Vagina (tissue), 2 donors: Measurements from ENCODE around the gene CCNT2.

Experiments used
- CTCF ChIP-seq, 3 experiments: fragments of 450-650 bp in 2 of 3; fragments of 200-600 bp in 1 of 3; sonication (generic) in 1 of 3; IDR thresholded peaks; one replicate each; pipeline ENCODE4 v1.5.1; 2017 to 2019; ENCODE audit warnings: antibody characterized with exemption in 3 of 3, mild to moderate bottlenecking in 2 of 3, moderate library complexity in 2 of 3
- POLR2A ChIP-seq, 2 donors: fragments of 450-650 bp; IDR thresholded peaks; one replicate each; pipeline ENCODE4 v1.6.1; 2017; ENCODE audit warnings: antibody characterized with exemption in 2 of 2, mild to moderate bottlenecking in 2 of 2, moderate library complexity in 2 of 2

- TF ChIP-seq CTCF (IDR thresholded peaks at IDR 0.05) (no peak), POLR2A (IDR thresholded peaks at IDR 0.05) (no peak)
These were observed 16.0 kb downstream of the CCNT2 start for GRCh38 chr2:134934641-134935040.
